ENCODE measurements around the gene MCHR1. TPM values are rescaled to one million over a fixed set of nuclear protein-coding genes. Genes with fewer than 3 reads are reported as not detected.
"Not testable (repeated sequence)": the region's sequence is repeated elsewhere in the genome, so short reads cannot be mapped to it uniquely, and the experiment has no call there.

The MCHR1 gene
- total RNA-seq, 2 donors from 2014 or later, result not detected

DNA sequence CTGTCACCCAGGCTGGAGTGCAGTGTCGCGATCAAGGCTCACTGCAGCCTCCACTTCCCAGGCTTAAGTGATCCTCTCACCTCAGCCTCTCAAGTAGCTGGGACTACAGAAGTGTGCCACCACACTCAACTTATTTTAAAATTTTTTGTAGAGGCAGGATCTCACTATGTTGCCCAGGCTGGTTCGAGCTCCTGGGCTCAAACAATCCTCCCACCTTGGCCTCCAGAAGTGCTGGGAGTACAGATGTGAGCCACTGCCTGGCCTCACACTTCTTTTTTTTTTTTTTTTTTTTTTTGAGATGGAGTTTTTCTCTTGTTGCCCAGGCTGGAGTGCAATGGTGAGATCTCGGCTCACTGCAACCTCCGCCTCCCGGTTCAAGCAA lies 40.9 kb downstream of the MCHR1 start:
- not testable (repeated sequence) for H3K9me3 Mint-ChIP-seq; ATAC-seq (replicated peaks); H3K36me3 Mint-ChIP-seq (ENCODE audit: low read depth); H3K4me3 Mint-ChIP-seq; H3K27ac Mint-ChIP-seq; H3K4me1 Mint-ChIP-seq; H3K27me3 Mint-ChIP-seq

DNA sequence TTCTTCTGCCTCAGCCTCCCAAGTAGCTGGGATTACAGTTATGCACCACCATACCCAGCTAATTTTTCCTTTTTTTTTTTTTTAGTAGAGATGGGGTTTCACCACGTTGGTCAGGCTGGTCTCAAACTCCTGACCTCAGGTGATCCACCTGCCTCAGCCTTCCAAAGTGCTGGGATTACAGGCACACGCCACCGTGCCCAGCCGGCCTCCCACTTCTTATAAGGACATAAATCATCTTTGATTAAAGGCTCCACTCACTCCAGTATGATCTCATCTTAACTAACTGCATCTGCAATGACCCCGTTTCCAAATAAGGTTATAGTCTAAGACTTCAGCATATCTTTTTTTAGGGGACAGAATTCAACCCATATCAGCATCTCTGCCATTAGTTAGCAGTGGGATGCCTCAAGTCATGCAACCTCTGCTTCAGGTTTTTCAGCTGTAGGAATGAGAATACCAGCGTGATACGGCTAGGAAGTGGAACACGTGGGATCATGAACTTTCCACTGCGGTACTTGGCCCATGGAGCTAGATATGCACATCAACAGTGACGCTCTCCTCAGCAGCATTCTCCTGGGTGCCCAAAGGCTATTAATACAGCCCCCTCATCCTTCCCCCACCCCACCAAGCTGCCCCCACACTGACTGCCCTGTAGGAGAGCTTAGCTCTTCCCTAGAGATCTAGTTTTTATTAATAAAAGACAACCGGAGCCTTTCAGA lies 41.4 kb downstream of the MCHR1 start:
- Mint-ChIP-seq H3K27ac (no peak overlapping the region), H3K4me3 (no peak overlapping the region), H3K36me3 (ENCODE audit: low read depth) (no peaks in the 10 kb centered on the region), H3K9me3 (no peaks in the 10 kb centered on the region), H3K4me1 (peaks cover 4% of the 10 kb centered on the region), H3K27me3 (no peaks in the 10 kb centered on the region)
- no peak for ATAC-seq (replicated peaks)

DNA sequence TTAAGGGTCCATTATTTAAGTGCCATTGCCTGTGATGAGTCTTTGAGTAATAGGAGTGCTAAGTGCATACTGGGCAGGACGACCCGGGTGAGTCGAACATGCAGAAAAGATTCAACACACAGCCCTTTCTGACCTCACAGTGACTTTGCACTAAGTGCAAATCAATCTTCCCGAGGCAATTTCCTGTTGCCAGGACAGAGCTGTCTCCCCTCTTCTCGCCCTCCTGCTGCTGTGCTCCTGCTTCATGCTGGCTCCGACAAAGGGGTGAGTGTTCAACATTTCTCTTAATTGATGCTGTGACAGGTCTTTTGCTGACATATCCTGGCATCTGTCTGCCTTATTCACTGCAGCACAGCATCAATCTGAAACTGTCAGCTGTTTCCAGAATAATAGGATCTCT lies 42.0 kb downstream of the MCHR1 start:
- Mint-ChIP-seq H3K27me3 (no peaks in the 10 kb centered on the region), H3K36me3 (ENCODE audit: low read depth) (no peaks in the 10 kb centered on the region), H3K9me3 (no peaks in the 10 kb centered on the region), H3K4me1 (peaks cover 4% of the 10 kb centered on the region), H3K4me3 (no peak overlapping the region), H3K27ac (no peak overlapping the region)
- ATAC-seq (replicated peaks), result no peak

DNA sequence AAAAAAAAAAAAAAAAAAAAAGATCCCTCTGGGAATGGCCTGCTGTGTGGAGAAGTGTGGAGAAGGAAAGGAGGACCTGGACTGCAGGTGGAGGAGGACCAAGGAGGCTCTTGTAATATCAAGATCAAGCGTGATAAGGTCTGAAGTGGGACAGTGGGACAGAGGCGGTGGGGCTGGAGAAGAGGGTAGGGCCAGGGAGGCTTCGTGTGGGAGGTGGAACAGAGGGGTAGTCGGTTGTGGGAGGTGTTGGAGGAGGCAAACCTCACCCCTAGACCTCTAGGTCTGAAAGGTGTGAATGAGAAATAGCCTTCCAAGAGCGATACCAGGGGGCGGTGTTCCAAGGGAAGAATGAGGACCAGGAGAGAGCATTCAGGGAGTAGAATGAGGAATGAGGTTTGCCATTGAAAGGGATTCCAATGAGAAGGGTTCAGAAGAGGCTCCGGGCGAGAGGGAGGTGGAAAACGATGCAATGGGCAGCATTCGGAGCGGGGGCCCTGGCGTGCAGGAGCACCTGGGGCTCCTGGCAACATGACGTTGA lies 44.2 kb downstream of the MCHR1 start:
- H3K9me3 Mint-ChIP-seq, result no peaks in the 10 kb centered on the region
- peaks cover 18% of the 10 kb centered on the region for H3K4me1 Mint-ChIP-seq
- no peak overlapping the region for H3K4me3 Mint-ChIP-seq
- no peak for ATAC-seq (replicated peaks)
- no peaks in the 10 kb centered on the region for H3K27me3 Mint-ChIP-seq
- no peak overlapping the region for H3K27ac Mint-ChIP-seq
- no peaks in the 10 kb centered on the region for H3K36me3 Mint-ChIP-seq (ENCODE audit: low read depth)

DNA sequence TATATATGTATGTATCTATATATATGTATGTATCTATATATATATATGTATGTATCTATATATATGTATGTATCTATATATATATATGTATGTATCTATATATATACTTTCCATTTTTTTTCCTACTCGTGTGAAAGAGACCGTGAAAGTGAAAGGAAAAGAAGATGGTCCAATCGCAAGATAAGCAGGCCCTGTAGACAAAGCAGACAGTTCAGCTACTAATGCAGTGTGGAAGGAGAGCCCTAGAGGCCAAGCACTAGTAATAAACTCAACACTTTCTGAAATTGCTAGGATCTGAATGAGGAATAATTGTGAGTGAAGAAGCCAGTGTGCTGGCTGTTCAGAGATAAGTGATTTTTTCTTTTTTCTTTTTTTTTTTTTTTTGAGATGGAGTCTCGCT lies 47.2 kb downstream of the MCHR1 start:
- Mint-ChIP-seq H3K9me3 (no peaks in the 10 kb centered on the region), H3K27me3 (no peaks in the 10 kb centered on the region), H3K27ac (peak overlapping the region; percentile 94), H3K36me3 (ENCODE audit: low read depth) (no peaks in the 10 kb centered on the region), H3K4me1 (peaks cover 27% of the 10 kb centered on the region), H3K4me3 (peak overlapping the region; percentile 83)
- ATAC-seq (replicated peaks), result peak; percentile 42

DNA sequence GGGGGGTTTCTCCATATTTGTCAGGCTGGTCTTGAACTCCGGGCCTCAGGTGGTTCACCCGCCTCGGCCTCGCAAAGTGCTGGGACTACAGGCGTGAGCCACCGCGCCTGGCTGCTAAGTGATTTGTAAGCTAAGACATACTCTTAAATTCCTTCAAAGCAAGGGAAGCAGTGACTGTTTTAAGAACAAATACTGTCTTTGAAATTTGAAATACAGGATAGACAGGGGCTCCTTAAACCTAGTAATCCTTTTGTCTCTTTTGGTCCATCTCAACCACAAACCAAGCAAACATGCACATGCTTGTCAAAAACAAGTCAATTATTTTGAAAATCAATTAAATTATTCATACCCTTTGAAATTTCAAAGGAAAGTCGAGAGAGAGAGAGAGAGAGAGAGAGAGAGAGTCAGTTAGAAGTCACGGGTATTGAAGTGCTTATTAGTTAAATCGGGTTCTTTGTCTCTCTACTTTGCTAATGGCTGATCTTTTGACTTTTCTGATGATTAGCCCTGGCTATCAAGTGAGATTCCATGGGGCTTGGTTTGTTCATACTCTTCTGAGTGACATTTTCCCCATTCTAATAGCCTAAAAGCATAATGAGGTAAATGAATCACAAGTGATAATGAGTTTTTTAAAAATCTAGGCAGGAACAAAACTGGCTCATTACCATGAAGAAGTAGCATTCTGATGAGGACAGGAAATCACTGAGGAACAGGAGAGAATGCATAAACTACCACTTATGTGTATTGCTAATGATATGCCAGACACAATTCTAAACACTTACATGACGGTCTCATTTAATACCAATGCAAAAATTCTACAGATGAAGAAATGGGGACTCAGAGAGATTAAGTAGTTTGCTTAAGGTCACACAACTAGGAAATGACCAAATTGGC lies 48.0 kb downstream of the MCHR1 start:
- Mint-ChIP-seq H3K27me3 (no peaks in the 10 kb centered on the region), H3K4me3 (peak overlapping the region; percentile 83), H3K4me1 (peaks cover 31% of the 10 kb centered on the region), H3K27ac (peak overlapping the region; percentile 94), H3K9me3 (no peaks in the 10 kb centered on the region), H3K36me3 (ENCODE audit: low read depth) (no peaks in the 10 kb centered on the region)
- peak; percentile 41 for ATAC-seq (replicated peaks)

DNA sequence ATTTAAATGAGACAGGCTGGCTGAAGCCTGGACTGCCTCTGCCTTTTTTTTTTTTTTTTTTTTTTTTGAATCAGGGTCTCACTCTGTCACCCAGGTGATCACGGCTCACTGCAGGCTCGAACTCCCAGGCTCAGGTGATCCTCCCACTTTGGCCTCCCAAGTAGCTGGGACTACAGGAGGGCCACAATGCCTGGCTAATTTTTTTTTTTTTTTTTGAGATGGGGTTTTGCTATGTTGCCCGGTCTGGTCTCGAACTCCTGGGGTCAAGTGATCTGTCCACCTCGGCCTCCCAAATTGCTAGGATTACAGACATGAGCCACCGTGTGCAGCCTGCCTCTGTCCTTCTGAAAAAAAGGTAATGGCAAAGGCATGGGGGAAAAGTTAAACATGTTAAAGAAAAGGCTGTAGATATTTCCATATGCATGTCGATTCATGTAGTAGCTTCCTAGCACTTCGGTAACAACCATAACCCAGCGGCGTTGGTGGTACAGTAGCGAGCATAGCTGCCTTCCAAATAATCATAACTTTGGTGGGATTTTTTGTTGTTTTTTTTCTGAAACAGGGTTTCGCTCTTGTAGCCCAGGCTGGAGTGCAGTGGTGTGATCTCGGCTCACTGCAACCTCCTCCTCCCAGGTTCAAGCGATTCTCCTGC lies 48.8 kb downstream of the MCHR1 start:
- no peak for ATAC-seq (replicated peaks)
- no peaks in the 10 kb centered on the region for H3K27me3 Mint-ChIP-seq
- H3K4me1 Mint-ChIP-seq, result peaks cover 39% of the 10 kb centered on the region
- H3K36me3 Mint-ChIP-seq (ENCODE audit: low read depth), result no peaks in the 10 kb centered on the region
- peak overlapping the region; percentile 83 for H3K4me3 Mint-ChIP-seq
- no peaks in the 10 kb centered on the region for H3K9me3 Mint-ChIP-seq
- H3K27ac Mint-ChIP-seq, result peak overlapping the region; percentile 94

DNA sequence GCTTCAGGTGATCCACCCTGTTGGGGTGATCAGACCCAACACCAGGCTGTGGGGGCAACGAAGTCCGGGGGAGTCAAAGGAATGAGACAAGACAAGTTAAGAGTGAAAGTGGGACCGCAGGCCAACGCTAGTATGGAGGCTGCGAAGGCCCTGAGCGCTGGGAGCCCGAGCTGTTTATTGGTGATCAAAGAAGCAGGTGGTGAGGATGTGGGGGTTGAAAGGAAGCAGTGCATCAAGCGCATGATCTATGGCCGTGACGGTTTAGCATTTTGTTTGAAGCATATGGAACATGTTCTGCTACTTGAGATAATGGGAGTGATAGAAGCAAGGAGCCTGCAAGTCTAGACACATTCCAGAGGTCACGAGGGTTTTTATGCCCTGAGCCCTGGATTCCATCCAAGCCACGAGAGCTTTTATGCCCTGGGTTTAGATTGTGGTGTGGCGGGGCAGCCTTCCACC lies 49.5 kb downstream of the MCHR1 start:
- Mint-ChIP-seq H3K27ac (peak overlapping the region; percentile 94), H3K4me1 (peaks cover 39% of the 10 kb centered on the region), H3K9me3 (no peaks in the 10 kb centered on the region), H3K27me3 (no peaks in the 10 kb centered on the region), H3K4me3 (peak overlapping the region; percentile 83), H3K36me3 (ENCODE audit: low read depth) (no peaks in the 10 kb centered on the region)
- peak; percentile 44 for ATAC-seq (replicated peaks)

DNA sequence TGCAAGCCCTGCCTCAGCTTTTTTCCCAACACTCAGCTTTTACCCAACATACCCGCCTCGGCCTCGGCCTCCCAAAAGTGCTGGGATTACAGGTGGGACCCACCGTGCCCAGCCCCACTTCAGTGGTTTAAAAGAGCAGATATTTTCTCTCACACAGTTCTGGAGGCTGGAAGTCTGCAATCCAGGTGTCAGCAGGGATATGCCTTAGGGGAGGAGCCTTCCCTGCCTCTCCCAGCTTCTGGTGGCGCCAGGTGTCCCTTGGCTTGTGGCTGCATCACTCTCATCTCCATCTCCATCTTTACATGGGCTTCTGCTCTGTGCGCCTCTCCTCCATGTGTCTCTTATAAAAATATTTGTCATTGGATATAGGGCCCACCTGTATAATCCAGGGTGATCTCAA lies 50.0 kb downstream of the MCHR1 start:
- Mint-ChIP-seq H3K27me3 (no peaks in the 10 kb centered on the region), H3K27ac (peak overlapping the region; percentile 94), H3K9me3 (no peaks in the 10 kb centered on the region), H3K4me3 (peak overlapping the region; percentile 83), H3K4me1 (peaks cover 39% of the 10 kb centered on the region), H3K36me3 (ENCODE audit: low read depth) (no peaks in the 10 kb centered on the region)
- no peak for ATAC-seq (replicated peaks)

Other genes with a start within 250 kb of the MCHR1 start
- gene MRTFA, start 42.8 kb upstream of the MCHR1 start, total RNA-seq, result 10 to 100 TPM; 38.5 to 57.4 TPM
- gene SLC25A17, start 139.9 kb downstream of the MCHR1 start, total RNA-seq, result 10 to 100 TPM; 19.4 to 40.9 TPM
- gene ST13, start 177.2 kb downstream of the MCHR1 start, total RNA-seq, result 100 to 1,000 TPM; 224 to 229 TPM
- gene XPNPEP3, start 177.7 kb downstream of the MCHR1 start, total RNA-seq, result 10 to 100 TPM; 11.9 to 15.7 TPM
- gene DNAJB7, start 182.6 kb downstream of the MCHR1 start, total RNA-seq, result not detected

Measured in activated T-helper 17 cell treated with anti-CD3 and anti-CD28 coated beads, Interleukin-2, amount 50 U/mL, for 72 hours (primary cell).